Stimulated activated CD4-positive, alpha-beta T cell treated with anti-CD3 and anti-CD28 coated beads, Interleukin-12 subunit alpha, Interleukin-12 subunit beta, amount 100 ng/mL, for 24 hours (primary cell): Measurements from ENCODE around the gene MAMDC4.
A peak's percentile ranks its signal among the peaks of the same experiment; 100 is the strongest.
"Not testable (repeated sequence)": the region's sequence is repeated elsewhere in the genome, so short reads cannot be mapped to it uniquely, and the experiment has no call there.

ENCODE experiments used
- DNase-seq, 2 experiments: peaks; one replicate each; pipeline ENCODE4 v3.0.0-alpha.2; 2020; ENCODE audit warnings: low read depth in 2 of 2

The MAMDC4 gene

DNA sequence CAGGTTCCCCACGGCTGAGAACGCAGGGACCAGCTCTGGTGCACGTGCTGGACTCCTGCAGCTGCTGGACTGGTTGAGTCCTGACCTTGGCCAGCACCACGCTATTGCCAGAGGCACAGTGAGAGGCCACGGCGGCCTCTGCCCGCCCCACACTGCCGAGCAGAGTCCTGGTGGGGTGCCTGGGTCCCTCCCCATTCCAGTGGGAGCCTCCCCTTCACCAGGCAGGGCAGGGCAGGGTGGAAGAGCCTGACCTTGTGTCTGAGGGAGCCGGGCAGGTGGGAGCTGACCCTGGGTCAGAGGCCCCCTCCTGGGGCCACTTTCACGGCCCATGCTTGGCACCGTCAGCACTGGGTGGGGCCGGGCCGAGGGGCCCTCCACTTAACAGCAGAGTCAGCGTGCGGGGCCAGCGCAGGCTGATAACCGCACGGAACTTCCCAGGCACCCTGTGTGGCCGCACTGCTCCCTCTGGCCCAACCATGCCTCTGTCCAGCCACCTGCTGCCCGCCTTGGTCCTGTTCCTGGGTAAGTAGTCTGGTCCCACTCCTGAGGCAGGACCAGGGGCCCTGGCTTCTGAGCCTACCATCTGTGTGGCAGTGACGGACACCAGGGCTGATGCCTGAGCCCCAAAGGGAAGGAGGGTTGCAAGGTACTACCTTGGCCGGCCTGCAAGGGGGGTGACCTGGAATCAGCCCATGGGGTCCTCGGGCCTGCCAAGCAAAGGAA, at the start of gene MAMDC4:
TSS of gene MAMDC4 (plus strand) at position 406 of the 723 bp plus-strand sequence. CDS start at position 477, 71 bp downstream.
- DNase-seq = no peak

GRCh38 chr9:136803009-136803550, 49.1 kb upstream of the MAMDC4 start:
- DNase-seq = not testable (repeated sequence)

DNA sequence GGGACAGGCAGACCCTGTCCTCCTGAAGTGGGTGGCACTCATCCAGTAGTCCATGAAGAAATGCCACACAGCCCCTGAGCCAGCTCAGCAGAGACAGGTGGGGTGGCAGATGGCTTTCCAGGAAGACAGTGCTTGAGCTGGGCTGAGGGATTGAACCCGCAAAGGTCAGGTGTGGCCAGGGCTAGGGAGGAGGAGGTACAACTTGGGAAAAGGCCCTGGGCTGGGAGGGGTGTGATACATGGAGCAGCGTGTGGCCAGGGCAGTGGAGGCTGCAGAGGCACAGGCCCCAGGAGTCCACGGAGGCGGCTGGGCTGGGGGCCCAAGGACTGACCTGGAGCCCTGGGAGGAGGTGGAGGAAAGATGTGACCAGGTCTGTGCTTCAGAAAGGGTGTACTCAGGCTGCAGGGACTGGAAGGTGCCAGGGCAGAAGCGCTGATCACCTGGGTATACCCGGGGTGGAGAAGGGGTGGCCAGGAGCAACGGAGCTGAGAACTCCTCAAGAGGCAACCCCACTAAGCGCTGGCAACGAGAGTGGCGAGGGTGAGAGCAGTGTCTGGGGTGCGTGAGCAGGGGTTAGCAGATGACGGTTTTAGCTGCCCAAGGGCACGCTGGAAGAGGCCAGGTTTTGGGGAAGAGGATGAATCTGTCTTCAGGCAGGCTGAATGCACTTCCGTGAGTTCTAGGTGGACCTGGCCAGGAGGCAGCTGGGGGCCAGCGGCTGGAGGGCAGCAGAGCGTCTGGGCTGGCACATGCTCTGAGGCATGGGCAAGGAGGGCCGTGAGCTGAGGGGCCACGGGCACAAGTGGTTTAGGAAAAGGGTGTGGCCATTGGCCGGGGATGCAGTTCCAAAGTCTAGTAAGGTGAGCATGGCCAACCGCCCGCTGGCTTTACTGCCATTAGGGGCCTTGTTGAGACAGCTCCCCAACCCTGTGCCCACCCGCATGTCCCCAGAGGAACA, 48.3 kb upstream of the MAMDC4 start:
- DNase-seq = no peak

- DNase-seq = no peak
These were observed 47.5 kb upstream of the MAMDC4 start for GRCh38 chr9:136804509-136805206.

DNA sequence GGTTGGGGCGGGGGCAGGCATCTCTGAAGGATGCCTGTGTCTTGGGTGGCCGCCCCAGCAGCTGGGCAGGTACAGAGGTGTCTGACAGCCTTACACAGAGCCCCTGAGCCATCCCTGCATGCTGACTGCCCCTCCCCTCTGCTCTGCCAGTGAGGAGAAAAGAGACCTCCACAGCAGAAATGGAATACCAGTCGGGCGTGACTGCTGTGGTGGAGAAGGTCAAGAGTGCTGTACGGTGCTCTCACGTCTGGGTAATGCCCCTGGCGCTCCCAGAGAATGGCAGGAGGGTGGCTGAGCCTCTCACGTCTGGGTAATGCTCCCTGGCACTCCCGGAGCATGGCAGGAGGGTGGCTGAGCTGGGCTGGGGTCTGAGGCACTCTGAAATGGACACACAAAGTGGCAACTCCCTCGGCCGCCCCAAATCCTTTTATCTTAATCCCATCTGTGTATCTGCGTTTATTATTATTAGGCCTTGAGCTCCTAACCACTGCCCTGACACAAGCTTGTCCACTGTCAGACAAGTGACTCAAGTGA, 46.9 kb upstream of the MAMDC4 start:
- no peak for DNase-seq

DNA sequence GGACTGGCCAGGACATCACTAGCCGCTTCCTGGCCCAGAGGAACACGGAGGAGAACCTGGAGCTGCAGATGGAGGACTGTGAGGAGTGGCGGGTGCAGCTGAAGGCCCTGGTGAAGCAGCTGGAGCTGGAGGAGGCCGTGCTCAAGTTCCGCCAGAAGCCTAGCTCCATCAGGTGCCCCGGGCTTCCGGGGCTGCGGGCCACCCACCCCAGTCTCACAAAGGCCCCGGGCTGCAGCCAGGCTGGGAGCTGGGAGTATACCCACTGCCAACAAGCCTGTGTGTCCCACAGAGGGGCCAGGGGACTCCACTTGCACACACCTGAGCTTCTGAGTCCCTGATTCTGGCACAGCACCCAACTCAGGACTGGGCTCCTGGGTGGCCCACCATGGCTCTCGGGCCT, 46.1 kb upstream of the MAMDC4 start:
- no peak for DNase-seq

DNA sequence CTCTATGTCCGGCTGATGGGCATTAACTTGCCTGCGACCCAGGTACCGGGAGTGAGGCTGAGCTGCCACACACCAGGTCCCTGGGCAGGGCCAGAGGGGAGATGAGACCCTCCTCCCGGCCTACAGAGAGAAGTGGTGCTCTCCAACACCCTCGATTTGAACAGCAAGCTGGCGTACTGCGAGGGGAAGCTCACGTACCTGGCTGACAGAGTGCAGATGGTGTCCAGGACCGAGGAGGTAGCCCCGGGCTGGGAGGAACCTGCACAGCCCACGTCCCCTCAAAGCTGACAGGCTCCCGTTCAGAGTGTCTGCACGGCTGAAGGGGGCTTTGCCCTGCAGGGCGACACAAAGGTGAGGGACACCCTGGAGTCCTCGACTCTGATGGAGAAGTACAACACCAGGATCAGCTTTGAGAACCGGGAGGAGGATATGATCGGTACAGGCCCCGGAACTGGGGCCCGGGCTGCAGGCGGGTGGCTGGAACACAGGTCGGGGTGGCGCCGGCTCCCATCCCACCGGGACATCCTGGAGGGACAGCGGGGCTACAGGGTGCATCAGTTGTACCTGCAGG, 45.4 kb upstream of the MAMDC4 start:
- DNase-seq = no peak

DNA sequence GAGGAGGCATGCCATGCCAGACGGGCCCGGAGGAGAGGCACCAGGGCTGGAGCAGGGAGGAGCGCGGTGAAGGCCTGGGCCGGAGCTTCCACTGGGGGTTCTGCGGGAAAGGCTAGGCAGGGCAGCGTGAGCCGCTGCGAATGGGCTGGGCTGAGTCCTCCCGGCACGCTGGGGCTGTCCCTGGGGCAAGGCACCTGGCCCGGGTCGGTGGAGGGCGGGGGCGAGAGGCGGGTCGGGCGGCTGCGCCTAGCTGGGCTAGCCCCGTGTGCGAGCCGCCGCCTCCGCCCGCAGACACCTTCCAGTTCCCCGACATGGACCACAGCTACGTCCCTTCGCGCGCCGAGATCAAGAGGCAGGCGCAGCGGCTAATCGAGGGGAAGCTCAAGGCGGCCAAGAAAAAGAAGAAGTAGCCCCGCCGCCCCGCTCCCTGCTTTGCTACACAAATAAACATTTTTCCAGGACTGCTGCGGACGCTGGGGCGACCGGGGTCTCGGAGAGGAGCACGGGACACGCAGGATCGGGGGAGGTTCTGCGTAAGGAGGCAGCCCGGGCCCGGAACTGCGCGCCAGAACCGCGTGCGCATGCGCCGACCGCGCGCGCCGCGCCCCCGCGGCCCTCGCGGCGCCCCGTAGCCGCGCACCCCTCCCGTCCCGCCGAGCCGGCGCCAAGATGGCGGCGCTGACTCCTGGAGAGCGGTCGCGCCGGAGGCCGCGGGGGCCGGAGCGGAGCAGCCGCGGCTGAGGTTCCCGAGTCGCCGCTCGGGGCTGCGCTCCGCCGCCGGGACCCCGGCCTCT, 44.7 kb upstream of the MAMDC4 start, which contains the start of gene RABL6:
TSS of gene RABL6 (plus strand) at position 668 of the 794 bp plus-strand sequence. CDS start 249 bp downstream, outside the sequence.
- peak; percentile 61 to 72 for DNase-seq

DNA sequence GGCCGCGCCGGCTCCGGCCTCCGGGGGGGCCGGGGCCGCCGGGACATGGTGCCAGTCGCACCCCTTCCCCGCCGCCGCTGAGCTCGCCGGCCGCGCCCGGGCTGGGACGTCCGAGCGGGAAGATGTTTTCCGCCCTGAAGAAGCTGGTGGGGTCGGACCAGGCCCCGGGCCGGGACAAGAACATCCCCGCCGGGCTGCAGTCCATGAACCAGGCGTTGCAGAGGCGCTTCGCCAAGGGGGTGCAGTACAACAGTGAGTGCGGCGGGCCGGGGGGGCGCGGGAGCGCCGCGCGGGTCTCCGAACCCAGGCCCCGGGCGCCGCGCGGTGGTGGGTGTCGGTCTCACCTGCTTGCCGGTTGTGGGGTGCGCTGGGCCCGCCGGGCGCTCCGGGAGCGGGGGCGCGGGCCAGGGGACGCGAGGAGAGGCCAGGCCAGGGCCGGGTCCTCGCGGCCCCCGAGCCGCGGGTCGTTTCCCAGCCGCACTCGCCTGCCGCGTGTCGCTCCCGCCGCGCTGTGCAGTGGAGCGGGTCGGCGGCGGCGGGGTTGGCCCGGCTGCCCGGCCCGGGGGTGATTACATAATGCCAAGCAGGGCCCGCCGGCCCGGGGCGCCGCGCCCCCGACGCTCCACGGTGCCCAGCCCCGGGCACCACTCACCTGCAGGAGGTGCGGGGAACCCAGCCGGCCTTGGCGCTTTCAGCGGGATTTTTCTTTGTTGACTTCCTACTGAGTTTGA, 43.9 kb upstream of the MAMDC4 start:
- DNase-seq = no peak

DNA sequence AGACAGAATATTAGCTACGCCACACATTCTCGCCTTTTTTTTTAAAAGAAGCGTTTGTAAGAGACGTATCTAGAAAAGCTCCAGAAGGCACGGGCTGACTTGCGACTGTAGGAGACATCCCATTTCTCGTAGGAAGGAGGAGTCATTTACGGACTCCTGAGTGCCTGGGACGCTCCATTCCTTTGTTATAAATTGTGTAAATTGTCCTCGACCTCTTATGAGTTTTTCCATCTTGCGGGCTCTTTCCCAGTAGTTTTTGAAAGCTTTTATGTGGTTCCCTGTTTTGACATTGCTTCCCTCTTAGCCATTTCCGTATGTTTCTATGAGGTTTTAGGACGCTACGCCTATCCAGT, 43.4 kb upstream of the MAMDC4 start:
- no peak for DNase-seq

- DNase-seq = no peak
These were observed 37.3 kb upstream of the MAMDC4 start for GRCh38 chr9:136814725-136815421.

DNA sequence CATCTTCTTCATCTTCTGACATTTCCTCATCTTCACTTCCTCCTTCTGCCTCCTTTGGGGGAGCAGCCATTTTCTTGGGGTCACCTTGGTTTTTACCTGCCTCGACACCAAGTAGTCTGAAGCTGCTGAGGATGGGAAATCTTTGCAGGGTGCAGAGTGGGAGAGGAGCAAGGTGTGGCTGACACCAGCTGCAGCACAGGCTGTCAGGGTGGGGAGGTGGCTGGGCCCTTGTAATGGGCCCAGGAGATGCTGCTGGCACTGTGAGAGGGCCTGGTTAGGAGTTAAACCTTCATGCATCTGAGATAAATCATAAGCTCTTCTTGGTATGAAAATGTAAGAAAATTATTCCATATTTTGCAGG, 36.7 kb upstream of the MAMDC4 start:
- no peak for DNase-seq

DNA sequence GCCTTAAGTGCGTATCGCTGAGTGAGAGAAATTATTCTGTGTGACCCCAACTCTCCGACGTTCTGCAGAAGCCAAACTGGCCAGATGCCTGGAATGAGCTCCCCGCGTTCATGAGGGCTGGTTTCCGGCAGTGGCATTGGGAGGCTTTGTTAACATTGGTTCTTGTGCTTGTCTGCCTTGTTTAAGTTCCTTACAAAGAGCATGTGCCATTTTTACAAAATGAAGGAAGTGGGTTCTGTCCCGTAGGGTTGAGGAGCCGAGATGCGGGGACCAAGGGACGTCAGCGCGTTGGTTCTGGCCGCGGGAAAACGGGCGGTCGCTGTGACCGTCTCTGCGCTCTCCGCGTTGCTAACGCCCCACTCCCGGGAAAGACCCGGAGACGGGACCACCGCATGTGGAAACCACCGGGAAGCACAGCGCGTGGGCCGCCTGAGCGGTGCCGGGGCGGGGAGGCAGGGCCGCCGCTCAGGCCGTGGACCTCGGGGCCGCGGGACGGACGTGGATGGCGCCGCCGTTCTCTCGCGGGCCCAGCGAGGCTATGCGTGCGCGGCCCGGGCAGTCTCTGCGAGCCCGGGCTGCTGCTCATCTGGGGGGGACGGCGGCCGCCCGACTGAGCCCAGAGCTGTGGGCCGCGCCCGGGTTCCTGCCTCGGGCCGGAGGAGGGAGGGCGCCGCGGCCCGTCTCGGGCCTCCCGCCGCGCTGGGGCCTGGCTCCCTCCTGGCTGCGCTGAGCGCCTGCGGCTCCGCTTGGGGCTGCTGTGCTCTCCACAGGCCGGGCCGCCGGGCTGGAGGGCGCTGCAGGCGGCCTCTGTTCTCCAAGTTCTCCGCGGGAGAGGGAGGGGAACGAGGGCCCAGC, 30.9 kb upstream of the MAMDC4 start:
- DNase-seq = no peak

DNA sequence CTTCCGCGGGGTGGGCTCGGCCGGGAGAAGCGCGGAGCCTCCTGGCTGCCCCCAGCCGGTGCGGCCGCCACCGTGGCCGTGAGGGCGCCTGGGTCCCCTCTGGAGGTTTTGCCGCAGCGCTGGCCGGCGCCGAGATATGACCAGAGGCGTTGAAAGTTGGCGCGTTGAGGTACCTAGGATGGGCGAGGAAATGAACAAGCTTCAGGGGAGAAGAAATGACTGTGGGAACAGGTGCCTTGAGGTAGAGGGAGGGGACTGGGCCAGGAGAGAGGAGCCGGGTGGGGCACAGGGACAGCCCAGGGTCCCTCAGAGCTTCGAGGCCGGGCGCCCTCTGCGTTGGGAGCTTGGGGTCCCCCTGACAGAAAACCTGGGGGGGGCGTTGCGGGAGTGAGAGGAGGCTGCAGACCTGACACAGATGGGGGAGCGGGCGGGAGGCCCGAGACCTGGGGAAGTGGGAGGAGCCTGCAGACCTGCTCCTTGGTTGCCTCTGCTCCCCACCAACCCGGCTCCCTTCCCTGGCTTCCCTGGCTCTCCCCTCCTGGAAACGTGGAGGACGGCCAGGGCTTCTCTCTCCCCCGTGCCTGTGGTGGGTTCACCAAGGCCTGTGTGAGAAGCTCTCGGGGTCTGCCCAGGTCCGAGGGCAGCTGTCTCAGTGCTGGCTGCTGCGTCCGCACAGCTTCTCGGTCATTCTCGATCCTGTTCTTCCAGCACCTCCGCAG, 30.2 kb upstream of the MAMDC4 start:
- DNase-seq = no peak

DNA sequence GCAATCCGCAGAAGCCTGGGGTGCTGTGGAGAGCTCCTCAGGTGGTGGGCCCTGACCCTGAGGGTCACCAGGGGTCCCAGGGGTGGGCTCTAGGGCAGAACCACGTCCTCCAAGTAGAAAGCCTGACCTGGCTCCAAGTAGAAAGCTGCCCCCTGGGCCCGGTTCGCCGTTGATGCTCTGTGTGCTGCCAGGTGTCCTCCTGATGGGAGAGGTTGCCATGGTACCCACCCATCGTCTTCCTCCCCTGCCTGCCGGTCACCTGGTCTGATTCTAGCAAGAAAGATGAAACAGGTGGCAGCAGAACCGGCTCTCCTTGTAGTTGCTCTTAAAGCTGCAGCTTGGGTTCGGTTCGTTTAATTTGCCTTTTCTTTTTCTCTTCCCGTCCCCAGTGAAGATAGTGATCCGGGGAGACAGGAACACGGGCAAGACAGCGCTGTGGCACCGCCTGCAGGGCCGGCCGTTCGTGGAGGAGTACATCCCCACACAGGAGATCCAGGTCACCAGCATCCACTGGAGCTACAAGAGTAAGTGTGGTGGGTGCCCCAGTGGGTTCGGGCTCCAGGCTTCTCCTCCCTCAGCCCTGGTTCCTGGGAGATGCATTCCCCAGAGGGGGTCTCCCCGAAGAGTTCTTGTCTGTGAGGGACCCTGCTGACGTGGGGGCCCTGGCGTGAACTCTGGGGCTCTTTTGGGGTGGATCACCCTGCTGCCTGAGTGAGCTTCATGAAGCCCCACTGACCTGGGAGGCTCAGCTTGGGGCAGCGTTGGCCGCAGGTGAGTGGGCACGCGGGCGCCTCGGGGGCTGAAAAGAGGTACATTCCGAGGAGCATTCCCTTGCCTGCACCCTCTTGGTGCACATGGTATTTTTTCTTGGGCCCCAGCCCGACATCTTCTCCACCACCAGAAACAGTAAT, 28.8 kb upstream of the MAMDC4 start:
- DNase-seq = no peak

DNA sequence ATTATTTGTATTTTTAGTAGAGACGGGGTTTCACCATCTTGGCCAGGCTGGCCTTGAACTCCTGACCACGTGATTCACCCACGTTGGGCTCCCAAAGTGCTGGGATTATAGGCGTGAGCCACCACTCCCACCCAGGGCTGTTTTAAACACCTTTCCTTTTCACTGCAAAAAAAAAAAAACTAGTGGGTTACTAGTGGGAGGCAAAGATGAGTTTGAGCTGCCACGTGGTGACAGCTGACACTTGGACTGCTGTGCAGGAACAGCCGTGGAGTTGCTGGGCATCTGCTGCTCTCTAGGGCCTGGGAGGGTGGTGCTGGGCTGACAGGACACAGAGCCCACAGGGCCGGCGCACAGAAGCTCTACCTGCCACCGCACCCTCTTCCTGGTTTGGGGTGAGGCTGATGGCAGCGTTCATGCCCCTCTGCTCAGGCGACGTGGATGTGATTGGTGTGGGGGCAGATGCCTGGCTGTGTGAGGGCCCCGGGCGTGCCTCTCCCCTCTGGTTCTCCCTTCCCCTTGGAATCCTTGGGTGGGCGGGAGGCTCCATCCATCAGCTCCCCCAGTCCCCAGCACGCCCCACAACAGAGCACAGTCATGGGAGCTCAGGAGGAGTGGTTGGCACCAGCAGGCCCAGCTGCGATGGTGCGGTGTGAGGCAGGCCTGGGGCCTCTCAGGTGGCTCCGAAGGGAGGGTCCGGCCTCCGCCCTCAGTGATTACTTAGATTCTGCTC, 27.5 kb upstream of the MAMDC4 start:
- no peak for DNase-seq
